SK-N-SH (cell line): ENCODE data around the gene PTPRF. TPM values are rescaled to one million over a fixed set of nuclear protein-coding genes. Genes with fewer than 3 reads are reported as not detected.

ENCODE experiments used
- CTCF ChIA-PET: fragments of 300-600, 350-600 bp; formaldehyde crosslinking; extraction: SDS; loops from one replicate; lab custom pipeline; 2021; lab: Yijun Ruan, JAX
- POLR2A ChIA-PET: fragments of 350-600 bp; sonication (Branson Sonifier 250); formaldehyde crosslinking; extraction: SDS; loops from one replicate; lab custom pipeline; 2020; ENCODE audit warnings: antibody characterized with exemption, inconsistent platforms; lab: Yijun Ruan, JAX
- DNase-seq: peaks from one replicate; pipeline ENCODE4 v3.0.0; 2012
- H2AFZ ChIP-seq: fragments of 200-600 bp; sonication (generic); 2 replicates; pipeline ENCODE4 v1.8.1; 2016; ENCODE audit warnings: antibody characterized with exemption, mild to moderate bottlenecking, low read depth
- H3F3A ChIP-seq: fragments of 200-600 bp; sonication (generic); replicated peaks from 2 replicates; pipeline ENCODE3; 2016; ENCODE audit warnings: antibody characterized with exemption, mild to moderate bottlenecking; ENCODE audit not compliant: insufficient read depth
- H3K27ac ChIP-seq, 2 experiments: fragments of 200-500 bp in 1 of 2; fragments of 200-600 bp in 1 of 2; sonication (Bioruptor generic) in 1 of 2; sonication (generic), shearing (Covaris generic) in 1 of 2; 2 replicates each; pipeline versions ENCODE4 v1.5.1 to v1.6.1; 2014 to 2016; ENCODE audit warnings: low read depth in 2 of 2, inconsistent platforms in 1 of 2, low read length in 1 of 2, mild to moderate bottlenecking in 1 of 2, mixed read lengths in 1 of 2
- H3K27me3 ChIP-seq: fragments of 200-600 bp; sonication (generic), shearing (Covaris generic); 2 replicates; pipeline ENCODE4 v1.6.1; 2016; ENCODE audit warnings: mixed run types; ENCODE audit not compliant: insufficient read depth
- H3K36me3 ChIP-seq, 2 experiments: fragments of 200-500 bp in 1 of 2; fragments of 200-600 bp in 1 of 2; sonication (Bioruptor generic) in 1 of 2; sonication (generic) in 1 of 2; replicated peaks in 1 of 2; 2 replicates each; pipeline versions ENCODE3 to v1.5.1; 2014 to 2016; ENCODE audit warnings: low read length in 1 of 2, mild to moderate bottlenecking in 1 of 2; ENCODE audit not compliant: insufficient read depth in 2 of 2, control insufficient read depth in 1 of 2
- H3K4me1 ChIP-seq, 2 experiments: fragments of 200-500 bp in 1 of 2; fragments of 200-600 bp in 1 of 2; sonication (Bioruptor generic) in 1 of 2; sonication (generic), shearing (Covaris generic) in 1 of 2; 2 replicates each; pipeline versions ENCODE4 v1.5.1 to v1.6.1; 2014 to 2016; ENCODE audit warnings: low read depth in 1 of 2, low read length in 1 of 2, mixed run types in 1 of 2; ENCODE audit not compliant: insufficient read depth in 2 of 2, control insufficient read depth in 1 of 2
- H3K4me2 ChIP-seq: fragments of 200-600 bp; sonication (generic), shearing (Covaris generic); 2 replicates; pipeline ENCODE4 v1.6.1; 2017; ENCODE audit warnings: mixed run types
- H3K4me3 ChIP-seq, 2 experiments: fragments of 200-500 bp in 1 of 2; fragments of 200-600 bp in 1 of 2; sonication (Bioruptor generic) in 1 of 2; sonication (generic), shearing (Covaris generic) in 1 of 2; 2 replicates each; pipeline versions ENCODE4 v1.5.1 to v1.8.1; 2014 to 2016; ENCODE audit warnings: low read depth in 2 of 2, inconsistent platforms in 1 of 2, low read length in 1 of 2, mild to moderate bottlenecking in 1 of 2, mixed read lengths in 1 of 2, moderate library complexity in 1 of 2
- H3K79me2 ChIP-seq: fragments of 200-600 bp; sonication (generic); 2 replicates; pipeline ENCODE4 v1.8.1; 2017; ENCODE audit warnings: mild to moderate bottlenecking; ENCODE audit not compliant: insufficient read depth
- H3K9ac ChIP-seq: fragments of 200-600 bp; sonication (generic); 2 replicates; pipeline ENCODE4 v1.6.1; 2017; ENCODE audit warnings: mixed run types
- H3K9me2 ChIP-seq: fragments of 200-600 bp; sonication (generic); 2 replicates; pipeline ENCODE4 v1.6.1; 2017; ENCODE audit warnings: mixed run types
- H3K9me3 ChIP-seq: fragments of 200-600 bp; sonication (generic); 2 replicates; pipeline ENCODE4 v1.6.1; 2017; ENCODE audit warnings: mixed run types, mild to moderate bottlenecking, moderate library complexity
- H4K20me1 ChIP-seq: fragments of 200-600 bp; sonication (generic); 2 replicates; pipeline ENCODE4 v1.6.1; 2017; ENCODE audit warnings: mild to moderate bottlenecking, mixed run types; ENCODE audit not compliant: insufficient read depth
- ELF1 ChIP-seq: IDR thresholded peaks from 2 replicates; pipeline ENCODE4 v1.4.0; 2012
- FOXJ3 ChIP-seq: sonication (generic); formaldehyde crosslinking; IDR thresholded peaks from 2 replicates; pipeline ENCODE4 v1.5.1; 2020; ENCODE audit warnings: mild to moderate bottlenecking, missing genetic modification reagents
- FOXM1 ChIP-seq: IDR thresholded peaks from 2 replicates; pipeline ENCODE4 v1.4.0; 2012; ENCODE audit warnings: low read depth, mild to moderate bottlenecking
- GATA2 ChIP-seq: sonication (generic); formaldehyde crosslinking; IDR thresholded peaks from 2 replicates; pipeline ENCODE4 v1.5.0; 2020; ENCODE audit warnings: mild to moderate bottlenecking, missing genetic modification reagents
- MEF2A ChIP-seq: IDR thresholded peaks from 2 replicates; pipeline ENCODE4 v1.4.0; 2012; ENCODE audit warnings: low read depth, borderline replicate concordance
- RAD21 ChIP-seq: IDR thresholded peaks from 2 replicates; pipeline ENCODE4 v1.6.1; 2012; ENCODE audit warnings: mild to moderate bottlenecking, low read length
- RCOR1 ChIP-seq: fragments of 150-350 bp; IDR thresholded peaks from 2 replicates; pipeline ENCODE4 v1.6.1; 2017; ENCODE audit warnings: antibody characterized with exemption, low read length
- RFX5 ChIP-seq: IDR thresholded peaks from 2 replicates; pipeline ENCODE4 v1.6.1; 2012; ENCODE audit warnings: mild to moderate bottlenecking, improper control_type of control experiment, low read length
- RXRA ChIP-seq: IDR thresholded peaks from 2 replicates; pipeline ENCODE4 v1.4.0; 2012; ENCODE audit warnings: low read depth, mild to moderate bottlenecking, borderline replicate concordance
- TCF12 ChIP-seq: IDR thresholded peaks from 2 replicates; pipeline ENCODE4 v1.4.0; 2012
- WGBS: methylation state at CpG from one replicate; pipeline ENCODE4 v1.1.6; 2017; ENCODE audit warnings: low lambda C conversion rate; 5-methylcytosine and 5-hydroxymethylcytosine counted together
- polyA plus RNA-seq, 3 experiments: library from polyadenylated mRNA; depleted of rRNA; stranded (reverse); fragments of >200 nt; gene quantifications; 2 replicates each; pipeline ENCODE4 v1.2.3, GENCODE V29; 2012
- TF ChIP-seq, protein P1 (sequence below): IDR thresholded peaks from 2 replicates; pipeline ENCODE4; 2012
- TF ChIP-seq, protein P2 (sequence below): fragments of 150-350 bp; IDR thresholded peaks from 2 replicates; pipeline ENCODE4 v1.6.1; 2017; ENCODE audit warnings: antibody characterized with exemption, low read length, low read depth, borderline replicate concordance
- TF ChIP-seq, protein P3 (sequence below): fragments of 200-600 bp; sonication (generic); IDR thresholded peaks from 2 replicates; pipeline ENCODE4 v1.6.1; 2017; ENCODE audit warnings: antibody characterized with exemption, mild to moderate bottlenecking, moderate library complexity
- TF ChIP-seq, protein P4 (sequence below): IDR thresholded peaks from 2 replicates; pipeline ENCODE4 v1.4.0; 2012; ENCODE audit warnings: low read depth, borderline replicate concordance
- TF ChIP-seq, protein P5 (sequence below): IDR thresholded peaks from 2 replicates; pipeline ENCODE4 v1.6.1; 2012; ENCODE audit warnings: mild to moderate bottlenecking, low read depth, low read length, moderate library complexity
- TF ChIP-seq, protein P6 (sequence below): IDR thresholded peaks from 2 replicates; pipeline ENCODE4 v1.4.0; 2012; ENCODE audit warnings: low read depth

The PTPRF gene
- polyA plus RNA-seq, 1 of the 3 experiments (the other 2 are of a cell fraction), result 72.7 TPM

DNA sequence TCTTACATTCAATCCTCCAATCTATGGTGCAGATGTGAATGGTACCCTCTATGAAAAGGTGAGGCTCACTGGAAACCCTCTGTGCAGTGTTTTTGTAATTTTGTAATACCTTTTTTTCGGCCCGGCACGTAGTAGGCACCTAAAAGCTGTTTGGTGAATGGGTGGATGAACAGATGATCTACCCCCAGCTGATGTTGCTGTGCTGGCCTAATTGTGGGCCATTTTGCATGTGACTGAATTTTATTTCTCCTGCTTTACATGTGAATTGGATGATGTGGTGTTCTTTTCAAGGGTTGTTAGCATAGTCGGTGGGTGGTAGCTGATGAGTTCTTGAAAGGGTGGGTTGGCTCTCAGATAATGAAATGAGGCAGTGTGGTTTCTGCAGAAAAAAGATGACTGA, 129.7 kb downstream of the PTPRF start:
- no peak for DNase-seq
- H4K20me1 ChIP-seq, result no peaks in the 10 kb centered on the region; the same call in 1 of the 2 replicates
- H3K36me3 ChIP-seq, result peaks cover 60 to 84% of the 10 kb centered on the region in 2 experiments
- POLR2A ChIA-PET, result interaction anchor here (1.6 kb wide), 1 partner anchor 10 kb away, joined by 11 read pairs; the partner anchor contains the start of gene KDM4A
- no peak overlapping the region for H2AFZ ChIP-seq
- no peak overlapping the region for H3K4me2 ChIP-seq
- CTCF ChIA-PET, result interaction anchor here (0.9 to 1.8 kb wide), 2 partner anchors 9 to 103 kb away, joined by 3 to 4 read pairs; no protein-coding TSS in a partner anchor
- peaks cover 18% of the 10 kb centered on the region; the same call in 1 of the 2 replicates for H3K79me2 ChIP-seq
- TF ChIP-seq, protein P1, sequence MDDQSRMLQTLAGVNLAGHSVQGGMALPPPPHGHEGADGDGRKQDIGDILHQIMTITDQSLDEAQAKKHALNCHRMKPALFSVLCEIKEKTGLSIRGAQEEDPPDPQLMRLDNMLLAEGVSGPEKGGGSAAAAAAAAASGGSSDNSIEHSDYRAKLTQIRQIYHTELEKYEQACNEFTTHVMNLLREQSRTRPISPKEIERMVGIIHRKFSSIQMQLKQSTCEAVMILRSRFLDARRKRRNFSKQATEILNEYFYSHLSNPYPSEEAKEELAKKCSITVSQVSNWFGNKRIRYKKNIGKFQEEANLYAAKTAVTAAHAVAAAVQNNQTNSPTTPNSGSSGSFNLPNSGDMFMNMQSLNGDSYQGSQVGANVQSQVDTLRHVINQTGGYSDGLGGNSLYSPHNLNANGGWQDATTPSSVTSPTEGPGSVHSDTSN, result no peak
- TF ChIP-seq ELF1 (no peak), RXRA (no peak), RCOR1 (no peak)
- TF ChIP-seq, protein P2, sequence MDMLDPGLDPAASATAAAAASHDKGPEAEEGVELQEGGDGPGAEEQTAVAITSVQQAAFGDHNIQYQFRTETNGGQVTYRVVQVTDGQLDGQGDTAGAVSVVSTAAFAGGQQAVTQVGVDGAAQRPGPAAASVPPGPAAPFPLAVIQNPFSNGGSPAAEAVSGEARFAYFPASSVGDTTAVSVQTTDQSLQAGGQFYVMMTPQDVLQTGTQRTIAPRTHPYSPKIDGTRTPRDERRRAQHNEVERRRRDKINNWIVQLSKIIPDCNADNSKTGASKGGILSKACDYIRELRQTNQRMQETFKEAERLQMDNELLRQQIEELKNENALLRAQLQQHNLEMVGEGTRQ, result no peak
- TF ChIP-seq, protein P3, sequence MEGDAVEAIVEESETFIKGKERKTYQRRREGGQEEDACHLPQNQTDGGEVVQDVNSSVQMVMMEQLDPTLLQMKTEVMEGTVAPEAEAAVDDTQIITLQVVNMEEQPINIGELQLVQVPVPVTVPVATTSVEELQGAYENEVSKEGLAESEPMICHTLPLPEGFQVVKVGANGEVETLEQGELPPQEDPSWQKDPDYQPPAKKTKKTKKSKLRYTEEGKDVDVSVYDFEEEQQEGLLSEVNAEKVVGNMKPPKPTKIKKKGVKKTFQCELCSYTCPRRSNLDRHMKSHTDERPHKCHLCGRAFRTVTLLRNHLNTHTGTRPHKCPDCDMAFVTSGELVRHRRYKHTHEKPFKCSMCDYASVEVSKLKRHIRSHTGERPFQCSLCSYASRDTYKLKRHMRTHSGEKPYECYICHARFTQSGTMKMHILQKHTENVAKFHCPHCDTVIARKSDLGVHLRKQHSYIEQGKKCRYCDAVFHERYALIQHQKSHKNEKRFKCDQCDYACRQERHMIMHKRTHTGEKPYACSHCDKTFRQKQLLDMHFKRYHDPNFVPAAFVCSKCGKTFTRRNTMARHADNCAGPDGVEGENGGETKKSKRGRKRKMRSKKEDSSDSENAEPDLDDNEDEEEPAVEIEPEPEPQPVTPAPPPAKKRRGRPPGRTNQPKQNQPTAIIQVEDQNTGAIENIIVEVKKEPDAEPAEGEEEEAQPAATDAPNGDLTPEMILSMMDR, result no peak
- H3K27me3 ChIP-seq, result no peaks in the 10 kb centered on the region
- no peaks in the 10 kb centered on the region for H3K9me3 ChIP-seq
- no peak overlapping the region for H3K4me3 ChIP-seq
- WGBS, result 94% methylated on average over 4 of the region's 4 CpGs
- no peaks in the 10 kb centered on the region for H3K4me1 ChIP-seq
- H3K9ac ChIP-seq, result no peak overlapping the region
- no peaks in the 10 kb centered on the region for H3F3A ChIP-seq
- no peak overlapping the region for H3K27ac ChIP-seq
- no peaks in the 10 kb centered on the region for H3K9me2 ChIP-seq

DNA sequence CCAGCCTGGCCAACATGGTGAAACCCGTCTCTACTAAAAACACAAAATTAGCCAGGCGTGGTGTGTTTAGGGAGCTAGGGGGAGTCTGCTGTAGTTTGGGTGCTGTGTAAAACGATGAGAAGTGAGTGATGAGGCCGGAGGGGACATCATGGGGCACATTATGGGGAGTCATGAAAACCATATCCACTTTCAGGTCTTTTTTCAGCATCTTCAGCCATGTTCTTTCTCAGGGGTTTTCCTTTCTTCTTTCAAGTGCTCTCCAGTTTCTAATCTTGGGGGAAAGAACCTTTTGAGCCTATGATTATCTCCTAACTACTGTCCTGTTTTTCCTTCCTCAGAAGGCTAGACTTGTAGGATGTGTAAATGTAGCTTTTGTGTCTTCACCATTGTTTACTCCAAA, 133.7 kb downstream of the PTPRF start:
- Histone ChIP-seq H3K79me2 (peaks cover 12% of the 10 kb centered on the region; the same call in 1 of the 2 replicates), H3F3A (no peaks in the 10 kb centered on the region), H3K27ac (no peak overlapping the region), H3K4me1 (no peaks in the 10 kb centered on the region), H3K9me2 (no peaks in the 10 kb centered on the region), H3K9ac (no peak overlapping the region), H3K4me3 (no peak overlapping the region), H3K36me3 (peaks cover 79 to 92% of the 10 kb centered on the region in 2 experiments), H3K9me3 (no peaks in the 10 kb centered on the region), H4K20me1 (peaks cover 5% of the 10 kb centered on the region; the same call in 1 of the 2 replicates), H3K4me2 (no peak overlapping the region), H3K27me3 (no peaks in the 10 kb centered on the region), H2AFZ (no peak overlapping the region)
- no peak for DNase-seq
- ChIA-PET CTCF (interaction anchor here (1.0 to 1.1 kb wide), 2 partner anchors 19 to 135 kb away, joined by 3 read pairs; no protein-coding TSS in a partner anchor), POLR2A (interaction anchor here (0.7 kb wide), 1 partner anchor 315 kb away, joined by 3 read pairs; no protein-coding TSS in a partner anchor)
- WGBS, result 92% methylated on average over 4 of the region's 4 CpGs
- TF ChIP-seq TCF12 (no peak), RAD21 (no peak), FOXJ3 (CRISPR knock-in tag) (no peak), RFX5 (no peak), FOXM1 (no peak), MEF2A (no peak), RXRA (no peak), GATA2 (CRISPR knock-in tag) (no peak)
- TF ChIP-seq, protein P4, sequence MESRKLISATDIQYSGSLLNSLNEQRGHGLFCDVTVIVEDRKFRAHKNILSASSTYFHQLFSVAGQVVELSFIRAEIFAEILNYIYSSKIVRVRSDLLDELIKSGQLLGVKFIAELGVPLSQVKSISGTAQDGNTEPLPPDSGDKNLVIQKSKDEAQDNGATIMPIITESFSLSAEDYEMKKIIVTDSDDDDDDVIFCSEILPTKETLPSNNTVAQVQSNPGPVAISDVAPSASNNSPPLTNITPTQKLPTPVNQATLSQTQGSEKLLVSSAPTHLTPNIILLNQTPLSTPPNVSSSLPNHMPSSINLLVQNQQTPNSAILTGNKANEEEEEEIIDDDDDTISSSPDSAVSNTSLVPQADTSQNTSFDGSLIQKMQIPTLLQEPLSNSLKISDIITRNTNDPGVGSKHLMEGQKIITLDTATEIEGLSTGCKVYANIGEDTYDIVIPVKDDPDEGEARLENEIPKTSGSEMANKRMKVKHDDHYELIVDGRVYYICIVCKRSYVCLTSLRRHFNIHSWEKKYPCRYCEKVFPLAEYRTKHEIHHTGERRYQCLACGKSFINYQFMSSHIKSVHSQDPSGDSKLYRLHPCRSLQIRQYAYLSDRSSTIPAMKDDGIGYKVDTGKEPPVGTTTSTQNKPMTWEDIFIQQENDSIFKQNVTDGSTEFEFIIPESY, result no peak
- TF ChIP-seq, protein P5, sequence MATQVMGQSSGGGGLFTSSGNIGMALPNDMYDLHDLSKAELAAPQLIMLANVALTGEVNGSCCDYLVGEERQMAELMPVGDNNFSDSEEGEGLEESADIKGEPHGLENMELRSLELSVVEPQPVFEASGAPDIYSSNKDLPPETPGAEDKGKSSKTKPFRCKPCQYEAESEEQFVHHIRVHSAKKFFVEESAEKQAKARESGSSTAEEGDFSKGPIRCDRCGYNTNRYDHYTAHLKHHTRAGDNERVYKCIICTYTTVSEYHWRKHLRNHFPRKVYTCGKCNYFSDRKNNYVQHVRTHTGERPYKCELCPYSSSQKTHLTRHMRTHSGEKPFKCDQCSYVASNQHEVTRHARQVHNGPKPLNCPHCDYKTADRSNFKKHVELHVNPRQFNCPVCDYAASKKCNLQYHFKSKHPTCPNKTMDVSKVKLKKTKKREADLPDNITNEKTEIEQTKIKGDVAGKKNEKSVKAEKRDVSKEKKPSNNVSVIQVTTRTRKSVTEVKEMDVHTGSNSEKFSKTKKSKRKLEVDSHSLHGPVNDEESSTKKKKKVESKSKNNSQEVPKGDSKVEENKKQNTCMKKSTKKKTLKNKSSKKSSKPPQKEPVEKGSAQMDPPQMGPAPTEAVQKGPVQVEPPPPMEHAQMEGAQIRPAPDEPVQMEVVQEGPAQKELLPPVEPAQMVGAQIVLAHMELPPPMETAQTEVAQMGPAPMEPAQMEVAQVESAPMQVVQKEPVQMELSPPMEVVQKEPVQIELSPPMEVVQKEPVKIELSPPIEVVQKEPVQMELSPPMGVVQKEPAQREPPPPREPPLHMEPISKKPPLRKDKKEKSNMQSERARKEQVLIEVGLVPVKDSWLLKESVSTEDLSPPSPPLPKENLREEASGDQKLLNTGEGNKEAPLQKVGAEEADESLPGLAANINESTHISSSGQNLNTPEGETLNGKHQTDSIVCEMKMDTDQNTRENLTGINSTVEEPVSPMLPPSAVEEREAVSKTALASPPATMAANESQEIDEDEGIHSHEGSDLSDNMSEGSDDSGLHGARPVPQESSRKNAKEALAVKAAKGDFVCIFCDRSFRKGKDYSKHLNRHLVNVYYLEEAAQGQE, result no peak
- TF ChIP-seq, protein P2, result no peak
- TF ChIP-seq, protein P6, sequence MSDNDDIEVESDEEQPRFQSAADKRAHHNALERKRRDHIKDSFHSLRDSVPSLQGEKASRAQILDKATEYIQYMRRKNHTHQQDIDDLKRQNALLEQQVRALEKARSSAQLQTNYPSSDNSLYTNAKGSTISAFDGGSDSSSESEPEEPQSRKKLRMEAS, result no peak
